Measurements from ENCODE around the gene SHISA3.

DNA sequence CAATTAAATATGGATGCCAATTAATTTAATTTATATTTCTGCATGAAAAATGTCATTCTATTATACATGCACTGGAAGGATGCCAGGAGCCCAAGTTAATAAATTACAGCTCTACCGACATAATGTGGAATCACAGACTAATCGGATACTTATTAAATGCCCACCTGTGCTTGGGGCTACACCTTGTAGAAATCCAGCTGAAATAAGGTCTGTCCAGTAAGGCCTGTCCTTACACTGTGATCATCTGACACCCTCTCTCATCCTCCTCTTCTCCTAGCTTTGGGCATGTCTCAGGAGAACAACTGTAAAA lies 6.0 kb upstream of the SHISA3 start:
- TF ChIP-seq, protein P1, sequence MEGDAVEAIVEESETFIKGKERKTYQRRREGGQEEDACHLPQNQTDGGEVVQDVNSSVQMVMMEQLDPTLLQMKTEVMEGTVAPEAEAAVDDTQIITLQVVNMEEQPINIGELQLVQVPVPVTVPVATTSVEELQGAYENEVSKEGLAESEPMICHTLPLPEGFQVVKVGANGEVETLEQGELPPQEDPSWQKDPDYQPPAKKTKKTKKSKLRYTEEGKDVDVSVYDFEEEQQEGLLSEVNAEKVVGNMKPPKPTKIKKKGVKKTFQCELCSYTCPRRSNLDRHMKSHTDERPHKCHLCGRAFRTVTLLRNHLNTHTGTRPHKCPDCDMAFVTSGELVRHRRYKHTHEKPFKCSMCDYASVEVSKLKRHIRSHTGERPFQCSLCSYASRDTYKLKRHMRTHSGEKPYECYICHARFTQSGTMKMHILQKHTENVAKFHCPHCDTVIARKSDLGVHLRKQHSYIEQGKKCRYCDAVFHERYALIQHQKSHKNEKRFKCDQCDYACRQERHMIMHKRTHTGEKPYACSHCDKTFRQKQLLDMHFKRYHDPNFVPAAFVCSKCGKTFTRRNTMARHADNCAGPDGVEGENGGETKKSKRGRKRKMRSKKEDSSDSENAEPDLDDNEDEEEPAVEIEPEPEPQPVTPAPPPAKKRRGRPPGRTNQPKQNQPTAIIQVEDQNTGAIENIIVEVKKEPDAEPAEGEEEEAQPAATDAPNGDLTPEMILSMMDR (IDR thresholded peaks at IDR 0.05): no peak
- no peak for TF ChIP-seq POLR2AphosphoS5 (IDR thresholded peaks at IDR 0.05)
- no peak for TF ChIP-seq POLR2A (IDR thresholded peaks at IDR 0.05)

All from prostate gland (tissue), 2 donors.